Measurements from ENCODE around the gene DRD4. TPM values are rescaled to one million over a fixed set of nuclear protein-coding genes. Genes with fewer than 3 reads are reported as not detected.

DRD4 gene
- total and polyA plus RNA-seq, 9 of the 15 experiments (the other 6 are each of a cell fraction or from before 2014, with no cell fraction given) = 0.04 to 0.95 (median 0.21) TPM; not detected in 5

DNA sequence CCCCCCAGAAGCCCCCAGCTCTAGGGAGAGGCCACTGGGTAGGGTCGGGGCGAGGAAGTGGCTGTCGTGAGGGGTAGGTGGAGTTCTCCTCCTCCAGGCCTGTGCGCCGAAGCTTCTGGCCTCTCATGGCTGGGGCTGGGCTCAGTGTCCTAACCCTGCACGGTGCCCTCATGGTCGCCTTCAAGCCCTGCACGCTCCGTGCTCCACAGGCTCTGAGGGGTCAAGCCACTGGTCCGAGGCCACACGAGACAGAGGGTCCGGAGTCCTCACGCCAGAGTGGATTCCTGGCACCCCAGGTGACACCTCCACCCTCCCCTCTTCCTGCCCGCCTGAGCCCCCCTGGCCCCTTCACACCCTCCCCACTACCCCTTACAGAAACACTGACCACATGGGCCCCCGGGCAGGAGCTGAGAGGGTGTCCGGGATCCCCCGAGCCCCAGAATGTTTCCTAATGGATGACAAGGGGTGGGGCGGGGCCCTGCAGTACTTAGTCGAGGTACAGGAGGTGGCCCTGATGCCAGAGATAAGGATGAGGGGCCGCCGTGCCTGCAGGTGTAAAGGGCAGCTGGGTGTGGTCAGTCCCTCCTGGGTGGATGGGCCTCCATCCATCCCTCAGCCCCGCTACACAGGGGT, 11.3 kb upstream of the DRD4 start:
- intact Hi-C loops (cut with micrococcal nuclease) = no loop called here
- H3K27ac ChIP-seq (ENCODE audit: extremely low read depth, low read depth, low read length) = no peak overlapping the region
- POLR2A ChIA-PET = no interaction called here
- no peaks in the 10 kb centered on the region for H3K27me3 ChIP-seq (ENCODE audit: control insufficient read depth in 2 of 2, insufficient read depth in 2 of 2, low read length in 2 of 2)
- peak overlapping the region in 1 of 2 experiments; percentile 64; a peak in 1 of 4 replicates for H3K9ac ChIP-seq (ENCODE audit: insufficient read depth in 1 of 2, low read depth in 2 of 2, low read length in 2 of 2)
- FAIRE-seq (no peak), DNase-seq (ENCODE audit: extremely low read depth in 1 of 4, low spot score in 3 of 4) (no peak), ATAC-seq (no peak)
- peaks cover 0 to 50% of the 10 kb centered on the region in 2 experiments; a peak in 2 of 5 replicates for H3K4me1 ChIP-seq (replicated peaks in 1 of 2; ENCODE audit: control insufficient read depth in 2 of 2, insufficient read depth in 2 of 2, low read length in 2 of 2)
- 78% methylated on average over 9 of the region's 22 CpGs for WGBS (ENCODE audit: insufficient coverage, low coverage, missing lambda C conversion rate)
- no peaks in the 10 kb centered on the region for H4K20me1 ChIP-seq (replicated peaks; ENCODE audit: control insufficient read depth, insufficient read depth, low read length)
- in situ Hi-C loops (cut with MboI) = no loop called here
- CTCF ChIA-PET (ENCODE audit: low intra/inter-chr PET ratio) = no interaction called here
- H3K4me3 ChIP-seq = no peak overlapping the region
- TF ChIP-seq SUPT5H (IDR thresholded peaks at IDR 0.05) (no peak), PCBP2 (IDR thresholded peaks at IDR 0.05; ENCODE audit: low read depth, low read length, poor library complexity, severe bottlenecking) (no peak), BRD9 (IDR thresholded peaks at IDR 0.05; ENCODE audit: low read depth, partially characterized antibody) (no peak), RFX1 (IDR thresholded peaks at IDR 0.05) (no peak), PHTF2 (CRISPR knock-in tag; IDR thresholded peaks at IDR 0.05) (no peak), ZBTB1 (CRISPR knock-in tag; IDR thresholded peaks at IDR 0.05; ENCODE audit: borderline replicate concordance, low read depth) (no peak), SRSF7 (optimal IDR thresholded peaks at IDR 0.05; ENCODE audit: low read depth, low read length) (no peak), L3MBTL2 (IDR thresholded peaks at IDR 0.05) (no peak), ELF4 (CRISPR knock-in tag; IDR thresholded peaks at IDR 0.05) (no peak), HMG20B (CRISPR knock-in tag; IDR thresholded peaks at IDR 0.05) (no peak), RAD51 (IDR thresholded peaks at IDR 0.05; ENCODE audit: borderline replicate concordance, low read depth) (no peak), ZKSCAN1 (IDR thresholded peaks at IDR 0.05; ENCODE audit: low read depth, low read length) (no peak), RFX5 (IDR thresholded peaks at IDR 0.05; ENCODE audit: low read depth, low read length) (no peak), RFX7 (CRISPR knock-in tag; IDR thresholded peaks at IDR 0.05) (no peak)
- H3K9me1 ChIP-seq (ENCODE audit: control insufficient read depth, insufficient read depth, low read length) = no peaks in the 10 kb centered on the region
- H3K4me2 ChIP-seq (ENCODE audit: insufficient read depth, low read length) = no peak overlapping the region
- peaks cover 15% of the 10 kb centered on the region; the same call in 1 of the 3 replicates for H3K36me3 ChIP-seq (ENCODE audit: control insufficient read depth, insufficient read depth, low read length)
- H3K9me3 ChIP-seq (replicated peaks; ENCODE audit: control insufficient read depth, insufficient read depth, low read depth, low read length) = no peaks in the 10 kb centered on the region
- no peak overlapping the region for H2AFZ ChIP-seq (ENCODE audit: low read depth, low read length)
- no TSS peak for BruUV-seq (replicated peaks)
- no peaks in the 10 kb centered on the region for H3K79me2 ChIP-seq (ENCODE audit: control insufficient read depth, insufficient read depth, low read length)
